KMS-11 (cell line): ENCODE data around the gene HOXB6.

ENCODE experiments used
- H2AFZ ChIP-seq: fragments of 200-600 bp; sonication (generic); 2 replicates; pipeline ENCODE4 v1.6.1; 2016; ENCODE audit warnings: antibody characterized with exemption, mixed run types, low read depth
- H3K27ac ChIP-seq: fragments of 200-600 bp; sonication (generic); 2 replicates; pipeline ENCODE4 v1.6.1; 2016; ENCODE audit warnings: mild to moderate bottlenecking, mixed run types
- H3K27me3 ChIP-seq: fragments of 200-600 bp; sonication (generic); 2 replicates; pipeline ENCODE4 v1.6.1; 2017; ENCODE audit warnings: mild to moderate bottlenecking, low read depth, mixed run types, moderate library complexity; ENCODE audit not compliant: insufficient read depth
- H3K36me3 ChIP-seq: fragments of 200-600 bp; sonication (generic); 2 replicates; pipeline ENCODE4 v1.6.1; 2017; ENCODE audit warnings: mild to moderate bottlenecking, mixed run types; ENCODE audit not compliant: insufficient read depth
- H3K4me1 ChIP-seq: fragments of 200-600 bp; sonication (generic); 2 replicates; pipeline ENCODE4 v1.6.1; 2016; ENCODE audit warnings: mild to moderate bottlenecking, low read depth, mixed run types; ENCODE audit not compliant: poor library complexity, severe bottlenecking
- H3K4me2 ChIP-seq: fragments of 200-600 bp; sonication (generic); 2 replicates; pipeline ENCODE4 v1.7.0; 2016; ENCODE audit warnings: mild to moderate bottlenecking, mixed run types
- H3K4me3 ChIP-seq: fragments of 200-600 bp; sonication (generic); IDR thresholded peaks from 2 replicates; pipeline ENCODE4 v1.6.1; 2017; ENCODE audit warnings: low read depth, low read length, mixed read lengths; ENCODE audit not compliant: insufficient read depth
- H3K79me2 ChIP-seq: fragments of 200-600 bp; sonication (generic); 2 replicates; pipeline ENCODE4 v1.6.1; 2016; ENCODE audit warnings: low read depth, mixed run types; ENCODE audit not compliant: insufficient read depth
- H3K9ac ChIP-seq: fragments of 200-600 bp; sonication (generic); 2 replicates; pipeline ENCODE4 v1.6.1; 2016; ENCODE audit warnings: mild to moderate bottlenecking, mixed run types
- H4K20me1 ChIP-seq: fragments of 200-600 bp; sonication (generic); 2 replicates; pipeline ENCODE4 v1.6.1; 2016; ENCODE audit warnings: mild to moderate bottlenecking, mixed run types; ENCODE audit not compliant: insufficient read depth
- TF ChIP-seq, protein P1 (sequence below): fragments of 200-600 bp; sonication (generic); conservative IDR thresholded peaks from 2 replicates; pipeline ENCODE4 v1.6.1; 2017; ENCODE audit warnings: low read depth, mild to moderate bottlenecking, antibody characterized with exemption, low read length, moderate library complexity, mixed read lengths

HOXB6 gene

GRCh38 chr17:48555258-48556228 lies 49.2 kb downstream of the HOXB6 start:
- H3K79me2 ChIP-seq: no peaks in the 10 kb centered on the region
- TF ChIP-seq, protein P1, sequence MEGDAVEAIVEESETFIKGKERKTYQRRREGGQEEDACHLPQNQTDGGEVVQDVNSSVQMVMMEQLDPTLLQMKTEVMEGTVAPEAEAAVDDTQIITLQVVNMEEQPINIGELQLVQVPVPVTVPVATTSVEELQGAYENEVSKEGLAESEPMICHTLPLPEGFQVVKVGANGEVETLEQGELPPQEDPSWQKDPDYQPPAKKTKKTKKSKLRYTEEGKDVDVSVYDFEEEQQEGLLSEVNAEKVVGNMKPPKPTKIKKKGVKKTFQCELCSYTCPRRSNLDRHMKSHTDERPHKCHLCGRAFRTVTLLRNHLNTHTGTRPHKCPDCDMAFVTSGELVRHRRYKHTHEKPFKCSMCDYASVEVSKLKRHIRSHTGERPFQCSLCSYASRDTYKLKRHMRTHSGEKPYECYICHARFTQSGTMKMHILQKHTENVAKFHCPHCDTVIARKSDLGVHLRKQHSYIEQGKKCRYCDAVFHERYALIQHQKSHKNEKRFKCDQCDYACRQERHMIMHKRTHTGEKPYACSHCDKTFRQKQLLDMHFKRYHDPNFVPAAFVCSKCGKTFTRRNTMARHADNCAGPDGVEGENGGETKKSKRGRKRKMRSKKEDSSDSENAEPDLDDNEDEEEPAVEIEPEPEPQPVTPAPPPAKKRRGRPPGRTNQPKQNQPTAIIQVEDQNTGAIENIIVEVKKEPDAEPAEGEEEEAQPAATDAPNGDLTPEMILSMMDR: no peak
- no peak overlapping the region for H3K4me3 ChIP-seq
- no peaks in the 10 kb centered on the region for H3K36me3 ChIP-seq
- H3K9ac ChIP-seq: no peak overlapping the region
- H3K27ac ChIP-seq: no peak overlapping the region
- no peak overlapping the region for H3K4me2 ChIP-seq
- no peaks in the 10 kb centered on the region for H3K27me3 ChIP-seq
- no peaks in the 10 kb centered on the region for H4K20me1 ChIP-seq
- no peak overlapping the region for H2AFZ ChIP-seq
- H3K4me1 ChIP-seq: no peaks in the 10 kb centered on the region

GRCh38 chr17:48554412-48555257 lies 50.2 kb downstream of the HOXB6 start:
- Histone ChIP-seq H2AFZ (no peak overlapping the region), H4K20me1 (no peaks in the 10 kb centered on the region), H3K9ac (no peak overlapping the region), H3K4me2 (no peak overlapping the region), H3K27ac (no peak overlapping the region), H3K79me2 (no peaks in the 10 kb centered on the region), H3K4me3 (no peak overlapping the region), H3K4me1 (no peaks in the 10 kb centered on the region), H3K27me3 (no peaks in the 10 kb centered on the region), H3K36me3 (no peaks in the 10 kb centered on the region)
- TF ChIP-seq, protein P1: no peak

DNA sequence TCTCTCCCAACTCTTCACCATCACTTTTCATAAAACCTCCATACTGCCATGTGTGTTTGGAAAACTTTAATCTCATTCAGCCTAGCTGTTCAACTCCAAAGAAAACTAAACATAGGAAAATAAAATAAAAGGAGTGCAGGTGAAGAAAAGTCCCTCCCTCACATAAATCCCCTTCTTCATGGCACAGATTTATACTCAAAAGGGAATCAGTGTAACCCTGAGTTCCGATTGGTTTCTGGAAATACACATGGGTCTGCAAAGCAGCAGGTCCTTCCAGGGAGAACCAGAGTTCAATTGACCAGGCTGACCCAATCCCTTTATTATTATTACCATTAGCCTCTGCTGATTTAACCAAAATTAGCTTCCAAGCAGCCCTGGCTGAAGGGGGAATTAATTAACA lies 51.0 kb downstream of the HOXB6 start:
- Histone ChIP-seq H3K36me3 (no peaks in the 10 kb centered on the region), H3K4me2 (no peak overlapping the region), H3K9ac (no peak overlapping the region), H3K27me3 (no peaks in the 10 kb centered on the region), H3K4me1 (no peaks in the 10 kb centered on the region), H3K27ac (no peak overlapping the region), H2AFZ (no peak overlapping the region), H4K20me1 (no peaks in the 10 kb centered on the region), H3K4me3 (no peak overlapping the region), H3K79me2 (no peaks in the 10 kb centered on the region)
- TF ChIP-seq, protein P1: no peak

DNA sequence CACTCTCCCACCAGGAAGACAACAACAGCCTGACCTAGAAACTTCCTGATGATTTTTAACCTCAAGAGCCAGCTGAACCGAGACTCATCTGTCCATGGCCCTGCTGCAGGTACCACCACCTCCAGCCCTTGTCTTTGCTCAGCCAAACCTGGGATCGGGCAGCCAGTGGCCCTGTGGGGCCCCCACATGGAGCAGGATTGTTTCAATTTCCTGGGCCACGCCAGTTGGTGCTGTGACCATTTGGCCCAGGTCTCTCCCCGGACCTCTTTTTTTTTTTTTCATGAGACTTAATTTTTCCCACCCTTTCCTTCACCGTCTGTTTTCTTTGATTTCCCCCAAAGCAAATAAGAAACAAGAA lies 51.6 kb downstream of the HOXB6 start:
- Histone ChIP-seq H3K4me2 (no peak overlapping the region), H2AFZ (no peak overlapping the region), H3K36me3 (no peaks in the 10 kb centered on the region), H4K20me1 (no peaks in the 10 kb centered on the region), H3K27me3 (no peaks in the 10 kb centered on the region), H3K79me2 (no peaks in the 10 kb centered on the region), H3K4me1 (no peaks in the 10 kb centered on the region), H3K27ac (no peak overlapping the region), H3K4me3 (no peak overlapping the region), H3K9ac (no peak overlapping the region)
- TF ChIP-seq, protein P1: no peak
